HepG2 (cell line): ENCODE measurements around the gene C1orf35. TPM values are rescaled to one million over a fixed set of nuclear protein-coding genes. Genes with fewer than 3 reads are reported as not detected.

ENCODE experiments used
- ATAC-seq: fragments of 200-7000 bp; cut with Tn5 transposase; 3 replicates; pipeline ENCODE4 v1.9.1; 2020; ENCODE audit warnings: mild to moderate bottlenecking, moderate library complexity
- BruUV-seq: library from RNA; stranded (reverse); fragments of 400-500 nt; replicated peaks from 2 replicates; lab custom pipeline; 2021; lab: Mats Ljungman, UMichigan
- CTCF ChIA-PET: fragments of 300-600 bp; formaldehyde crosslinking; extraction: SDS; loops from one replicate; lab custom pipeline; 2021; ENCODE audit warnings: low total read pairs, inconsistent platforms, low intra/inter-chr PET ratio; lab: Yijun Ruan, JAX
- POLR2A ChIA-PET: fragments of 350-600 bp; sonication (Branson Sonifier 250); formaldehyde crosslinking; loops from one replicate; lab custom pipeline; 2020; ENCODE audit warnings: antibody characterized with exemption, inconsistent platforms; lab: Yijun Ruan, JAX
- DNase-seq: peaks from one replicate; pipeline ENCODE4 v3.0.0-alpha.2; 2015; ENCODE audit warnings: low spot score
- FAIRE-seq: peaks from 3 replicates; lab custom pipeline; 2011; peaks lifted over from hg19 to GRCh38; lab: Jason Lieb, UNC
- H2AFZ ChIP-seq: one replicate; pipeline ENCODE4 v1.6.1; 2011; ENCODE audit warnings: low read length, inconsistent platforms
- H3K27ac ChIP-seq: fragments of 300-600 bp; 3 replicates; pipeline ENCODE4 v1.8.0; 2011; ENCODE audit warnings: mixed run types, mild to moderate bottlenecking, mixed read lengths, low read length, inconsistent platforms; ENCODE audit not compliant: insufficient read depth; ENCODE audit errors: extremely low read length
- H3K27me3 ChIP-seq, 2 experiments: fragments of 200-600 bp in 1 of 2; 2 replicates in 1 of 2; 3 replicates in 1 of 2; pipeline versions ENCODE4 v1.6.0 to v1.8.0; 2011; ENCODE audit warnings: low read length in 2 of 2, mild to moderate bottlenecking in 2 of 2, moderate library complexity in 2 of 2, inconsistent platforms in 1 of 2; ENCODE audit not compliant: insufficient read depth in 2 of 2, control insufficient read depth in 1 of 2
- H3K36me3 ChIP-seq, 2 experiments: fragments of 200-600 bp in 1 of 2; replicated peaks in 1 of 2; 2 replicates in 1 of 2; 3 replicates in 1 of 2; pipeline versions ENCODE4 v1.5.1 to v1.8.0; 2011; ENCODE audit warnings: low read length in 2 of 2, inconsistent platforms in 1 of 2; ENCODE audit not compliant: insufficient read depth in 2 of 2, control insufficient read depth in 1 of 2
- H3K4me1 ChIP-seq: 2 replicates; pipeline ENCODE4 v1.5.1; 2012; ENCODE audit warnings: low read length, inconsistent platforms; ENCODE audit not compliant: insufficient read depth
- H3K4me2 ChIP-seq: 2 replicates; pipeline ENCODE4 v1.6.0; 2011; ENCODE audit warnings: low read depth, low read length, inconsistent platforms
- H3K4me3 ChIP-seq, 3 experiments: fragments of 200-600 bp in 1 of 3; sonication (generic), shearing (Covaris generic) in 1 of 3; replicated peaks in 1 of 3; 2 replicates each; pipeline ENCODE4 v1.5.1; 2011 to 2016; ENCODE audit warnings: low read length in 3 of 3, inconsistent platforms in 2 of 3, low read depth in 2 of 3, mild to moderate bottlenecking in 2 of 3, control low read depth in 1 of 3, mixed read lengths in 1 of 3; ENCODE audit not compliant: insufficient read depth in 1 of 3
- H3K79me2 ChIP-seq: one replicate; pipeline ENCODE4 v1.6.1; 2011; ENCODE audit warnings: low read length, inconsistent platforms; ENCODE audit not compliant: insufficient read depth
- H3K9ac ChIP-seq: 2 replicates; pipeline ENCODE4 v1.6.0; 2011; ENCODE audit warnings: mild to moderate bottlenecking, low read depth, low read length, inconsistent platforms; ENCODE audit not compliant: insufficient read depth
- H3K9me3 ChIP-seq: 2 replicates; pipeline ENCODE4 v1.5.1; 2012; ENCODE audit warnings: mild to moderate bottlenecking, low read length
- H4K20me1 ChIP-seq: 2 replicates; pipeline ENCODE4 v1.6.0; 2011; ENCODE audit warnings: inconsistent platforms, mild to moderate bottlenecking, low read length, moderate library complexity; ENCODE audit not compliant: insufficient read depth
- AGO2 ChIP-seq: fragments of 200-400 bp; formaldehyde crosslinking; optimal IDR thresholded peaks from 2 replicates; pipeline ENCODE3; 2017; ENCODE audit warnings: mild to moderate bottlenecking, low read depth, low read length, moderate library complexity
- CAMTA2 ChIP-seq: sonication (generic); formaldehyde crosslinking; IDR thresholded peaks from 2 replicates; pipeline ENCODE4 v1.4.0; 2020; ENCODE audit warnings: mild to moderate bottlenecking, missing genetic modification reagents, borderline replicate concordance
- DBP ChIP-seq: sonication (generic); formaldehyde crosslinking; IDR thresholded peaks from 2 replicates; pipeline ENCODE4 v1.4.0; 2020; ENCODE audit warnings: missing genetic modification reagents; ENCODE audit errors: not compliant biosample characterization
- HNF4A ChIP-seq: sonication (generic); formaldehyde crosslinking; IDR thresholded peaks from 2 replicates; pipeline ENCODE4 v1.4.0; 2020; ENCODE audit warnings: missing genetic modification reagents
- HNRNPL ChIP-seq: fragments of 200-400 bp; formaldehyde crosslinking; IDR thresholded peaks from 2 replicates; pipeline ENCODE4 v1.6.1; 2017; ENCODE audit warnings: mild to moderate bottlenecking, low read depth, low read length
- KDM2A ChIP-seq: sonication (generic); formaldehyde crosslinking; IDR thresholded peaks from 2 replicates; pipeline ENCODE4 v1.4.0; 2020; ENCODE audit warnings: low read depth, missing genetic modification reagents, borderline replicate concordance
- KDM5B ChIP-seq: sonication (generic); formaldehyde crosslinking; IDR thresholded peaks from 2 replicates; pipeline ENCODE4 v1.4.0; 2020; ENCODE audit warnings: missing genetic modification reagents, mild to moderate bottlenecking, borderline replicate concordance
- NONO ChIP-seq, 2 experiments: fragments of 450-650 bp in 1 of 2; sonication (generic) in 1 of 2; formaldehyde crosslinking in 1 of 2; IDR thresholded peaks in 1 of 2; conservative IDR thresholded peaks in 1 of 2; 2 replicates each; pipeline versions ENCODE4 v1.6.1 to v1.8.0; 2017 to 2022; ENCODE audit warnings: mild to moderate bottlenecking in 1 of 2, missing genetic modification reagents in 1 of 2, moderate library complexity in 1 of 2
- NRL ChIP-seq: sonication (generic); formaldehyde crosslinking; IDR thresholded peaks from 2 replicates; pipeline ENCODE4 v1.5.0; 2020; ENCODE audit warnings: missing genetic modification reagents, mild to moderate bottlenecking, moderate library complexity, borderline replicate concordance
- RBM22 ChIP-seq: fragments of 200-400 bp; formaldehyde crosslinking; optimal IDR thresholded peaks from 2 replicates; pipeline ENCODE3; 2017; ENCODE audit warnings: mild to moderate bottlenecking, low read length, moderate library complexity
- SOX5 ChIP-seq: IDR thresholded peaks from 2 replicates; pipeline ENCODE4 v1.6.1; 2016; ENCODE audit warnings: borderline replicate concordance
- STAT5B ChIP-seq: sonication (generic); formaldehyde crosslinking; IDR thresholded peaks from 2 replicates; pipeline ENCODE4 v1.4.0; 2020; ENCODE audit warnings: missing genetic modification reagents
- ZBTB7A ChIP-seq: sonication (generic); formaldehyde crosslinking; IDR thresholded peaks from 2 replicates; pipeline ENCODE4 v1.8.0; 2022; ENCODE audit warnings: mild to moderate bottlenecking, missing genetic modification reagents
- ZNF414 ChIP-seq: sonication (generic); formaldehyde crosslinking; IDR thresholded peaks from 2 replicates; pipeline ENCODE4 v1.5.0; 2020; ENCODE audit warnings: missing genetic modification reagents
- ZNF432 ChIP-seq: sonication (generic); formaldehyde crosslinking; IDR thresholded peaks from 2 replicates; pipeline ENCODE4 v1.5.0; 2020; ENCODE audit warnings: missing genetic modification reagents, mild to moderate bottlenecking, borderline replicate concordance
- ZNF530 ChIP-seq: sonication (generic); formaldehyde crosslinking; IDR thresholded peaks from 2 replicates; pipeline ENCODE4 v1.5.0; 2020; ENCODE audit warnings: low read depth, mild to moderate bottlenecking, missing genetic modification reagents
- ZNF639 ChIP-seq: conservative IDR thresholded peaks from 2 replicates; pipeline ENCODE4 v1.6.1; 2018; ENCODE audit warnings: missing genetic modification reagents
- ZNF891 ChIP-seq: sonication (generic); formaldehyde crosslinking; IDR thresholded peaks from 2 replicates; pipeline ENCODE4 v1.5.0; 2020; ENCODE audit warnings: mild to moderate bottlenecking, missing genetic modification reagents
- WGBS: methylation state at CpG from one replicate; pipeline ENCODE4 v1.1.6; 2017; ENCODE audit warnings: low lambda C conversion rate; 5-methylcytosine and 5-hydroxymethylcytosine counted together
- in situ Hi-C: cut with HindIII; loops from 2 replicates; pipeline ENCODE4 v1.10.0; 2017; ENCODE audit warnings: low pct_unique_long_range_greater_than_20kb; ENCODE audit not compliant: extremely low pct_ligation_motif_present
- intact Hi-C: fragments of 100-400 bp; cut with micrococcal nuclease; formaldehyde crosslinking; loops from one replicate; pipeline ENCODE4 v1.10.0; 2022; ENCODE audit not compliant: unreplicated experiment
- polyA plus RNA-seq, 8 experiments: library from polyadenylated mRNA; depleted of rRNA in 3 of 8; stranded (reverse) in 7 of 8; unstranded in 1 of 8; fragments of >200 nt; fragmentation: Illumina TruSeq in 4 of 8; extraction: Trizol in 4 of 8; gene quantifications; 2 replicates each; pipeline versions ENCODE4 v1.2.1 to v1.2.3, GENCODE V29; 2011 to 2016; ENCODE audit warnings: low read depth in 4 of 8, missing spikeins in 1 of 8, mixed read lengths in 1 of 8; ENCODE audit not compliant: insufficient read depth in 1 of 8
- total RNA-seq, 5 experiments: library from RNA; depleted of rRNA; stranded (reverse); fragments of >200 nt; fragmentation: Illumina TruSeq; extraction: Trizol; gene quantifications; 2 replicates each; pipeline ENCODE4 v1.2.3, GENCODE V29; 2016; ENCODE audit warnings: low read depth in 1 of 5

The C1orf35 gene
- total and polyA plus RNA-seq, 2 of the 13 experiments (the other 11 are each of a cell fraction or from before 2014, with no cell fraction given) = 8.1 to 19.3 TPM

GRCh38 chr1:228100822-228101613 is 2.1 kb downstream of the C1orf35 start (continued):
- no peak for TF ChIP-seq ZNF639
- TF ChIP-seq DBP (CRISPR knock-in tag) = no peak
- TF ChIP-seq HNF4A (CRISPR knock-in tag) = no peak
- no peak for TF ChIP-seq SOX5 (CRISPR knock-in tag)
- no peak for TF ChIP-seq NONO (IDR thresholded peaks at IDR 0.05)
- 0 out of 2 replicates have a peak, but pooled peaks have one; percentile 10 for TF ChIP-seq NONO (CRISPR knock-in tag; conservative IDR thresholded peaks at IDR 0.05)
- TF ChIP-seq ZNF432 (CRISPR knock-in tag) = no peak
- TF ChIP-seq, all 625 proteins: peak for 6

GRCh38 chr1:228099331-228099732 is 3.8 kb downstream of the C1orf35 start:
- ChIA-PET POLR2A (interaction anchor here (1.2 to 2.4 kb wide), 3 partner anchors 13 to 17 kb away, joined by 3 to 10 read pairs (median 5); partner anchors contain the start of gene ARF1), CTCF (no interaction called here)
- H3K4me1 ChIP-seq = peaks cover 26% of the 10 kb centered on the region
- intact Hi-C loops = no loop called here
- H3K27ac ChIP-seq = peak overlapping the region; percentile 17
- peaks cover 63% of the 10 kb centered on the region for H4K20me1 ChIP-seq
- H2AFZ ChIP-seq = no peak overlapping the region
- H3K4me2 ChIP-seq = no peak overlapping the region
- H3K79me2 ChIP-seq = peaks cover 53% of the 10 kb centered on the region
- H3K9me3 ChIP-seq = peaks cover 5% of the 10 kb centered on the region
- WGBS = 59% methylated on average over 4 of the region's 4 CpGs
- ATAC-seq = no peak
- no peak for FAIRE-seq
- H3K27me3 ChIP-seq = no peaks in the 10 kb centered on the region; a peak in 1 of 5 replicates
- peaks cover 15 to 41% of the 10 kb centered on the region in 2 experiments; a peak in 4 of 5 replicates for H3K36me3 ChIP-seq
- BruUV-seq = no TSS peak
- no peak overlapping the region for H3K4me3 ChIP-seq
- DNase-seq = no peak
- in situ Hi-C loops = no loop called here
- H3K9ac ChIP-seq = no peak overlapping the region
- TF ChIP-seq CAMTA2 (0 out of 2 replicates have a peak, but pooled peaks have one; percentile 52), ZNF530 (CRISPR knock-in tag) (no peak), ZNF414 (CRISPR knock-in tag) (no peak), KDM2A (CRISPR knock-in tag) (peak; percentile 23), ZNF891 (CRISPR knock-in tag) (peak; percentile 71; the same call in 1 of the 2 replicates), ZBTB7A (CRISPR knock-in tag) (0 out of 2 replicates have a peak, but pooled peaks have one; percentile 20), HNRNPL (0 out of 2 replicates have a peak, but pooled peaks have one; percentile 50), RBM22 (peak; percentile 58), STAT5B (CRISPR knock-in tag) (no peak), KDM5B (CRISPR knock-in tag) (peak; percentile 55; the same call in 1 of the 2 replicates), AGO2 (peak; percentile 92), NRL (CRISPR knock-in tag) (0 out of 2 replicates have a peak, but pooled peaks have one; percentile 62), NONO (IDR thresholded peaks at IDR 0.05) (no peak), NONO (CRISPR knock-in tag; conservative IDR thresholded peaks at IDR 0.05) (0 out of 2 replicates have a peak, but pooled peaks have one; percentile 26)
